NT2/D1 (cell line): ENCODE results near the gene TACR2.

ENCODE experiments used
- DNase-seq: peaks from one replicate; pipeline ENCODE4 v3.0.0-alpha.2; 2011; ENCODE audit warnings: low read depth, low spot score
- H3K27me3 ChIP-seq: 2 replicates; pipeline ENCODE4 v1.6.0; 2011; ENCODE audit warnings: mild to moderate bottlenecking; ENCODE audit not compliant: insufficient read length, insufficient read depth
- H3K36me3 ChIP-seq: 2 replicates; pipeline ENCODE4 v1.6.1; 2011; ENCODE audit warnings: mild to moderate bottlenecking, low read length, mixed read lengths; ENCODE audit not compliant: insufficient read depth, insufficient read length
- H3K4me1 ChIP-seq: 2 replicates; pipeline ENCODE4 v1.5.1; 2011; ENCODE audit not compliant: insufficient read depth, insufficient read length
- H3K4me3 ChIP-seq: 2 replicates; pipeline ENCODE4 v1.5.1; 2011; ENCODE audit warnings: low read depth; ENCODE audit not compliant: insufficient read length
- H3K9ac ChIP-seq: 2 replicates; pipeline ENCODE4 v1.6.0; 2011; ENCODE audit warnings: low read depth; ENCODE audit not compliant: insufficient read length
- H3K9me3 ChIP-seq: 2 replicates; pipeline ENCODE4 v1.5.1; 2011; ENCODE audit warnings: mild to moderate bottlenecking, low read length; ENCODE audit not compliant: insufficient read depth
- SUZ12 ChIP-seq: IDR thresholded peaks from 2 replicates; pipeline ENCODE4 v1.6.1; 2011; ENCODE audit not compliant: insufficient read length, insufficient read depth; ENCODE audit errors: extremely low read depth
- YY1 ChIP-seq: IDR thresholded peaks from 2 replicates; pipeline ENCODE4 v1.6.1; 2011; ENCODE audit not compliant: insufficient read length, insufficient read depth
- ZNF274 ChIP-seq: IDR thresholded peaks from 2 replicates; pipeline ENCODE4 v1.6.1; 2011; ENCODE audit warnings: mild to moderate bottlenecking, low read depth, low read length

The TACR2 gene

DNA sequence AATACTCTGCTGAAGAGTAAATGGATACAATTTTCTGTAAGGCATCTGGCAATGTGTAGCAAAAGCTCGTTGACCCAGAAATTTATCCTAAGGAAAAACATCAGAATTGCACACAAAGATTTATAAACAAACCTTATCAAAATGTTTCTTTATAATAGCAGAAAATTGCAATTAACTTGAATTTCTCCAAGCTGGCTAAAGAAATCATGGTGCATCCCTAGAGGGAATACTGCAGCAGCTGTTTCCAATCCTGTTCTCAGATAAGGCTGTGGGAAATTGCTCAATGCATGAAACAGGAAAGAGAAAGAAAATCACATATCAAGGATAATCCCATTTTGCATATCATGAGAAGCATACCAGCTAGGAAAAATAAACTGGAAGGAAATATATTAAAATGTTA is 18.7 kb downstream of the TACR2 start:
- Histone ChIP-seq H3K4me1 (no peaks in the 10 kb centered on the region), H3K4me3 (no peak overlapping the region), H3K9ac (no peak overlapping the region), H3K9me3 (no peaks in the 10 kb centered on the region), H3K27me3 (no peaks in the 10 kb centered on the region), H3K36me3 (peaks cover 72% of the 10 kb centered on the region)
- no peak for TF ChIP-seq ZNF274
- DNase-seq, result no peak

DNA sequence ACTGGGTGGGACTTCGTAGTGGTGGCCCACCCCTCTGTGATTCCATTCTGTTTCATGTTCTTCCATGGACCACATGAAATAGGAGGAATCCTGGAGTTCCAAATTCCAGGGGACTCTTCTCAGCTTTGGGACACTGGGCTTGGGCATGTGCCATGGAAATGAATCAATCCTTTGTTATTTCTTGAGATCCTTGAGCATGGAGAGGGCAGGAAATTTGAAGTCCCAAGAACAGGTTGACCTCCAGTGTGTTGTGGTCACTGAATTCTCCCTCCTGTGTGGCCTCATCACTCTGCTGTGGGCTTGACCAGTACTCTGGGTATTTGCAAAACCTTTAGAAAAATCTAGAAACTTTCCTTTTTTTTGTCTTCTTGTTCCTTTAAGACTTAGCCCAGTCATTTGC is 22.7 kb downstream of the TACR2 start:
- Histone ChIP-seq H3K36me3 (peaks cover 77% of the 10 kb centered on the region), H3K9ac (no peak overlapping the region), H3K4me3 (no peak overlapping the region), H3K27me3 (no peaks in the 10 kb centered on the region), H3K9me3 (no peaks in the 10 kb centered on the region), H3K4me1 (peaks cover 12% of the 10 kb centered on the region)
- no peak for TF ChIP-seq YY1
- TF ChIP-seq ZNF274, result no peak
- TF ChIP-seq SUZ12, result no peak
- no peak for DNase-seq

DNA sequence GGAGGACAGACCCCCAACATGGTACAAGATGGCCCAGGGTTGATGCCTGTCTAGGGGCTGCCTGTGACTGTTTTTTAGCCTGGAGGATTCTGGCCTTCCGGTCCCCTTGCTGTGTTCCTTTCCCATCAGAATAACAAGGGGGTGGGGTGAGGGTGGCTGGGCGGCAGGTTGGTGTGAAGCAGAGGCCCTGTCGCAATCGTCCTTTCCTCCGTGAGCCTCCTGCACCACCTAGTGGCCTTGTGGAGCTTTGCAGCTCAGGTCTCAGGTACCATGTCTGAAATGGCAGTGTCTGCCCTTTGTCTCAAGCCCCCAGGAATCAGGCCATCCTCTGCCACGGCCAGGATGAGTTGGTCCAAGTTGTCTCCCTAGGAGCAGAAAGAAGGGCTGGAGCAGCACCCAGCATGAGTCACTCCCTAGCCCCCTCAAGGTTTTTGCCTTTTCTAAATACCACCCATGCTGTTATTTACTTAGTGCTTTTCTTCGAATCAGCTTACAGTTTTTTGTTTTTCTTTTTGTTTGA is 24.2 kb downstream of the TACR2 start:
- no peaks in the 10 kb centered on the region for H3K27me3 ChIP-seq
- no peak overlapping the region for H3K4me3 ChIP-seq
- no peak for TF ChIP-seq ZNF274
- no peak for TF ChIP-seq SUZ12
- no peak for TF ChIP-seq YY1
- H3K9me3 ChIP-seq, result no peaks in the 10 kb centered on the region
- H3K4me1 ChIP-seq, result peaks cover 13% of the 10 kb centered on the region
- DNase-seq, result peak; percentile 92
- no peak overlapping the region for H3K9ac ChIP-seq
- peaks cover 76% of the 10 kb centered on the region for H3K36me3 ChIP-seq

DNA sequence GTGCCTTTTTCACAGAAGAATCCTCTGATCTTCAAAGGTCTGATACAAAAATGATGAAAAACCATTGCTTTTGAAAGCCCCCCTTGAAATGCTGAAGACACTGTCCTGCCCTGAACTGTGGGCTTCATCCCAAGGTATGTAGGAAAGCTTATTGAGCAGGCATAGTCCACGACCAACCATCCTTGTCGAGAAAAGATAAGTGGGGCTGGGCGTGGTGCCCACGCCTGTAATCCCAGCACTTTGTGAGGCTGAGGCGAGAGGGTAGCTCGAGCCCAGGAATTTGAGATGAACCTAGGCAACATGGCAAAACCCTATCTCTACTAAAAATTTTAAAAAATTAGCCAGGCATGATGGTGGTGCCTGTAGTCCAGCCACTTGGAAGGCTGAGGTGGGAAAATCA is 25.6 kb downstream of the TACR2 start:
- no peak for TF ChIP-seq YY1
- TF ChIP-seq ZNF274, result no peak
- no peak for TF ChIP-seq SUZ12
- Histone ChIP-seq H3K36me3 (peaks cover 78% of the 10 kb centered on the region), H3K9ac (no peak overlapping the region)

GRCh38 chr10:69389827-69390490 is 26.8 kb downstream of the TACR2 start:
- DNase-seq, result peak; percentile 61
- TF ChIP-seq SUZ12, result no peak
- Histone ChIP-seq H3K4me1 (peaks cover 13% of the 10 kb centered on the region), H3K9ac (peak overlapping the region; percentile 27), H3K4me3 (no peak overlapping the region), H3K27me3 (no peaks in the 10 kb centered on the region), H3K9me3 (no peaks in the 10 kb centered on the region), H3K36me3 (peaks cover 86% of the 10 kb centered on the region)

More for the DNA sequence above, 25.6 kb downstream of the TACR2 start:
- H3K9me3 ChIP-seq, result no peaks in the 10 kb centered on the region
- H3K4me1 ChIP-seq, result peaks cover 13% of the 10 kb centered on the region
- no peak overlapping the region for H3K4me3 ChIP-seq
- no peaks in the 10 kb centered on the region for H3K27me3 ChIP-seq
- no peak for DNase-seq

DNA sequence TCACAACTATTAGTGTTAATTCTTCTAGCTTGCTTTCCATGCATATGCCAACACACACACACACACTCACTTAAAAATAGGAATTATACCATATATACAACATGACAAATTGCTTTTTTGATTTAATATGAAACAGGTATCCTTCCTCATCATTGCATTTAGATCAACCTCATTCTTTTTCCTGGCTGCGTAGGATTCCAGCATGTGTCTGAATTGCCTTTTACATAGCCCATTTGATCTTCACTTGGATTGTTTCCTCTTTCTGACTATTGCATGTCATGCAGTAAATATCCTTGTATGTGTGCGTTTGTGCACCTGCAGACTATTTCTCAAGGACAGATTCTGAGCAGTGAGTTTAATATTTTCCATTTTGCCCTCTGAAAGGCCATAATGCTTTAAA is 28.2 kb downstream of the TACR2 start:
- DNase-seq, result no peak
- Histone ChIP-seq H3K4me1 (peaks cover 13% of the 10 kb centered on the region), H3K36me3 (peaks cover 86% of the 10 kb centered on the region), H3K9me3 (no peaks in the 10 kb centered on the region), H3K27me3 (no peaks in the 10 kb centered on the region), H3K4me3 (no peak overlapping the region), H3K9ac (no peak overlapping the region)
- TF ChIP-seq YY1 (no peak), SUZ12 (no peak), ZNF274 (no peak)

- H3K9ac ChIP-seq, result no peak overlapping the region
- H3K4me1 ChIP-seq, result peaks cover 13% of the 10 kb centered on the region
- no peak for DNase-seq
- H3K27me3 ChIP-seq, result no peaks in the 10 kb centered on the region
- no peaks in the 10 kb centered on the region for H3K9me3 ChIP-seq
- H3K4me3 ChIP-seq, result no peak overlapping the region
- TF ChIP-seq YY1 (no peak), ZNF274 (no peak), SUZ12 (no peak)
- H3K36me3 ChIP-seq, result peaks cover 91% of the 10 kb centered on the region
Observed at GRCh38 chr10:69387500-69387899, 29.2 kb downstream of the TACR2 start.
